ENCODE results near the gene TINCR.

- no peak for TF ChIP-seq EZH2 (IDR thresholded peaks at IDR 0.05; ENCODE audit: borderline replicate concordance, insufficient read depth, low read depth, low read length, poor library complexity, severe bottlenecking)
- peak; percentile 38 for TF ChIP-seq CTCF (IDR thresholded peaks at IDR 0.05)
These were observed 32.8 kb downstream of the TINCR start for GRCh38 chr19:5534787-5535586.
